Stimulated activated memory B cell treated with anti-CD40 and anti-IgM and Interleukin-4, amounts not matched to agents 10 μg/mL and 1 μg/mL and 100 μg/mL, for 72 hours (primary cell): ENCODE measurements around the gene POLR2H.
A peak's percentile ranks its signal among the peaks of the same experiment; 100 is the strongest.

Source experiments
- ATAC-seq: fragments of 150-1000 bp; cut with Tn5 transposase; 2 replicates; pipeline ENCODE4 v1.10.0; 2021
- H3K27ac Mint-ChIP-seq: one replicate; pipeline ENCODE4 v1.8.0; 2022; ENCODE audit warnings: mild to moderate bottlenecking, mixed read lengths
- H3K27me3 Mint-ChIP-seq: one replicate; pipeline ENCODE4 v1.8.0; 2022; ENCODE audit warnings: mixed read lengths
- H3K36me3 Mint-ChIP-seq: one replicate; pipeline ENCODE4 v1.8.0; 2022; ENCODE audit warnings: mixed read lengths
- H3K4me1 Mint-ChIP-seq: one replicate; pipeline ENCODE4 v1.8.0; 2022; ENCODE audit warnings: mixed read lengths
- H3K4me3 Mint-ChIP-seq: one replicate; pipeline ENCODE4 v1.8.0; 2022; ENCODE audit warnings: mild to moderate bottlenecking, moderate library complexity, mixed read lengths
- H3K9me3 Mint-ChIP-seq: one replicate; pipeline ENCODE4 v1.8.0; 2022; ENCODE audit warnings: mixed read lengths

The POLR2H gene

DNA sequence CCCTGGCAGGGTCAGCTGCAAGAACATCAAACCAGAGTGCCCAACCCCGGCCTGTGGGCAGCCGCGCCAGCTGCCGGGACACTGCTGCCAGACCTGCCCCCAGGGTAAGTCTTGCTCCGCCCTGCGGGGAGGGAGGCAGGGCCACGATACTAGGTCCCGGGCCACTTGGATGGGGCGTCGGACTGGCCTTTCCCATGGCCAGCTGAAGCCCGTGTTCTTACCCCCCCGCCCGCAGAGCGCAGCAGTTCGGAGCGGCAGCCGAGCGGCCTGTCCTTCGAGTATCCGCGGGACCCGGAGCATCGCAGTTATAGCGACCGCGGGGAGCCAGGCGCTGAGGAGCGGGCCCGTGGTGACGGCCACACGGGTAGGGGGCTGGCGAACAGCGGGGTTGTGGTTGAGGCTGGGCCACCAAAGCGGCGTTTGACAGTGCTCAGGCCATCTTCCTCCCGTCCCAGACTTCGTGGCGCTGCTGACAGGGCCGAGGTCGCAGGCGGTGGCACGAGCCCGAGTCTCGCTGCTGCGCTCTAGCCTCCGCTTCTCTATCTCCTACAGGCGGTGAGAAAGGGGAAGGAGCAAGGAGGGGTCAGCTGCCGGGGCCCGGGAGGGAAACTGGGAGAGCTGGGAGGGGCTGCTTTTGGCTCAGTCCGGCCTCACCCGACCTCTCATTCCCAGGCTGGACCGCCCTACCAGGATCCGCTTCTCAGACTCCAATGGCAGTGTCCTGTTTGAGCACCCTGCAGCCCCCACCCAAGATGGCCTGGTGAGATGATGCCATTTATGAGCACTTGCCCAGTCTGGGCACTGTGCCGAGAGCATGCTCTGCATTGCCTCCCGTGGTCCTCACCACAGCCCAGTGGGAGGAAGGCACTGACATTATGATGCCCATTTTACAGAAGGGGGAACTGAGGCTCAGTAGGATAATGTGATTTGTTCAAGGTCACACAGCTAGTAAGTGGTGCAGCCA is 20.0 kb downstream of the POLR2H start:
- peaks cover 14% of the 10 kb centered on the region for H3K4me1 Mint-ChIP-seq
- ATAC-seq, result no peak
- H3K9me3 Mint-ChIP-seq, result no peaks in the 10 kb centered on the region
- H3K4me3 Mint-ChIP-seq, result peak overlapping the region; percentile 46
- no peaks in the 10 kb centered on the region for H3K36me3 Mint-ChIP-seq
- no peak overlapping the region for H3K27ac Mint-ChIP-seq
- H3K27me3 Mint-ChIP-seq, result peaks cover 91% of the 10 kb centered on the region

GRCh38 chr3:184382326-184383032 is 21.0 kb downstream of the POLR2H start:
- no peaks in the 10 kb centered on the region for H3K36me3 Mint-ChIP-seq
- ATAC-seq, result no peak

GRCh38 chr3:184383033-184383740 is 21.7 kb downstream of the POLR2H start:
- Mint-ChIP-seq H3K36me3 (no peaks in the 10 kb centered on the region), H3K4me3 (no peak overlapping the region), H3K4me1 (peaks cover 14% of the 10 kb centered on the region), H3K9me3 (no peaks in the 10 kb centered on the region), H3K27ac (no peak overlapping the region), H3K27me3 (peaks cover 91% of the 10 kb centered on the region)
- ATAC-seq, result no peak

More at GRCh38 chr3:184382326-184383032, 21.0 kb downstream of the POLR2H start:
- Mint-ChIP-seq H3K9me3 (no peaks in the 10 kb centered on the region), H3K27ac (no peak overlapping the region), H3K4me1 (peaks cover 14% of the 10 kb centered on the region), H3K4me3 (no peak overlapping the region), H3K27me3 (peaks cover 91% of the 10 kb centered on the region)

DNA sequence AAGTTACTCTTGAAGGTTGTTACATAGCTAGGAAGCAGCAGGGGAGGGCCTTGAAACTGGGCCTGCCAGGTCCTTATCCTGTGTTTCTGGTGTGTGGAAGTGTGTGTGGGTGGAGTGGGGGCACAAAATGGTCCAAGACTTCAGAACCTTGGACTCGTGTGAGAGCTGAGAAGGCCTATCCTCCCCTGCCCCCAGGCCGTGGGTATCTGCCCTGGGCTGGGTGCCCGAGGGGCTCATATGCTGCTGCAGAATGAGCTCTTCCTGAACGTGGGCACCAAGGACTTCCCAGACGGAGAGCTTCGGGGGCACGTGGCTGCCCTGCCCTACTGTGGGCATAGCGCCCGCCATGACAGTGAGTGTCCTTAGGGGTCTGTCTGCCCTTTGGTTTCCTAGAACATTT is 22.8 kb downstream of the POLR2H start:
- H3K27ac Mint-ChIP-seq, result no peak overlapping the region
- peaks cover 14% of the 10 kb centered on the region for H3K4me1 Mint-ChIP-seq
- H3K36me3 Mint-ChIP-seq, result no peaks in the 10 kb centered on the region
- ATAC-seq, result no peak
- no peak overlapping the region for H3K4me3 Mint-ChIP-seq
- H3K9me3 Mint-ChIP-seq, result no peaks in the 10 kb centered on the region
- H3K27me3 Mint-ChIP-seq, result peaks cover 91% of the 10 kb centered on the region

DNA sequence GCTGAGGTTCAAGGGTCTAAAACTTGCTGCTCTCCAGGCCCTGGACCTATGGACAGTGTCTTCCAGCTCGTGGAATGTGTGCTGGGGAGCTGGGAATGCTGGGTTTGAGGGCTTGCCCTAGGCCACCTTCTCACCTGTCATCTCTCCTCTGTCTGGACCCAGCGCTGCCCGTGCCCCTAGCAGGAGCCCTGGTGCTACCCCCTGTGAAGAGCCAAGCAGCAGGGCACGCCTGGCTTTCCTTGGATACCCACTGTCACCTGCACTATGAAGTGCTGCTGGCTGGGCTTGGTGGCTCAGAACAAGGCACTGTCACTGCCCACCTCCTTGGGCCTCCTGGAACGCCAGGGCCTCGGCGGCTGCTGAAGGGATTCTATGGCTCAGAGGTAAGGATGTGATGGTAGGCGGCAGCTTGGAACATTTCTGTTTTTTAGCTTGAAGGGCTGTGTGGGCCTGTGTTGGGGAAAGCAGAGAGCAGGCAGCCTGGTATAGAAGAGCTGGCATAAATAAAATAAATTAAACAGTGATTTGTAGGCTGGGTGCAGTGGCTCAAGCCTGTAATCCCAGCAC is 23.4 kb downstream of the POLR2H start:
- ATAC-seq, result no peak
- H3K4me1 Mint-ChIP-seq, result peaks cover 14% of the 10 kb centered on the region
- no peak overlapping the region for H3K27ac Mint-ChIP-seq
- no peak overlapping the region for H3K4me3 Mint-ChIP-seq
- H3K36me3 Mint-ChIP-seq, result no peaks in the 10 kb centered on the region
- H3K27me3 Mint-ChIP-seq, result peaks cover 94% of the 10 kb centered on the region
- H3K9me3 Mint-ChIP-seq, result no peaks in the 10 kb centered on the region

DNA sequence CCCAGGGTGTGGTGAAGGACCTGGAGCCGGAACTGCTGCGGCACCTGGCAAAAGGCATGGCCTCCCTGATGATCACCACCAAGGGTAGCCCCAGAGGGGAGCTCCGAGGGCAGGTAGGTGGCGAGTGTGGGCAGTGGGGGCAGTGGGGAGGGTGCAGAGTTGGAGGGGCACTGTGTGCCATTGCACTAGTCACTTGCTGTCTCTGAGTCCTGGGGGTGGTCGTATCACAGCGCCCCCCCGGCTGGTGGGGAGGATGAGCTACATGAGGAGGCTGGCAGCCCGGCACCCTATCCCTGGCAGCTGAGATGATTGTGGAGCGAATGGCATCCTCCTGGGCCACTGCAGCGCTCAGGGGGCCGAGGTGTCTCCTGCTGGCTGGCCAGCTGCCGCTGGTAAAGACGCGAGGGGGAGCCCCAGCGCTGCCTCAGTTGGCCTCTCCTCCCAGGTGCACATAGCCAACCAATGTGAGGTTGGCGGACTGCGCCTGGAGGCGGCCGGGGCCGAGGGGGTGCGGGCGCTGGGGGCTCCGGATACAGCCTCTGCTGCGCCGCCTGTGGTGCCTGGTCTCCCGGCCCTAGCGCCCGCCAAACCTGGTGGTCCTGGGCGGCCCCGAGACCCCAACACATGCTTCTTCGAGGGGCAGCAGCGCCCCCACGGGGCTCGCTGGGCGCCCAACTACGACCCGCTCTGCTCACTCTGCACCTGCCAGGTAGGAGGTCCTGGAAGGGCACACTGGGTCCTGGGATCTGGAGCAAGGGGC is 24.7 kb downstream of the POLR2H start:
- peaks cover 7% of the 10 kb centered on the region for H3K4me1 Mint-ChIP-seq
- peak; percentile 5 for ATAC-seq
- peaks cover 100% of the 10 kb centered on the region for H3K27me3 Mint-ChIP-seq
- H3K36me3 Mint-ChIP-seq, result no peaks in the 10 kb centered on the region
- H3K4me3 Mint-ChIP-seq, result no peak overlapping the region
- no peaks in the 10 kb centered on the region for H3K9me3 Mint-ChIP-seq
- H3K27ac Mint-ChIP-seq, result no peak overlapping the region

GRCh38 chr3:184387174-184387714 is 25.7 kb downstream of the POLR2H start:
- H3K27me3 Mint-ChIP-seq, result peaks cover 100% of the 10 kb centered on the region

GRCh38 chr3:184388164-184388935 is 26.8 kb downstream of the POLR2H start:
- peak; percentile 7 for ATAC-seq
- Mint-ChIP-seq H3K4me1 (no peaks in the 10 kb centered on the region), H3K9me3 (no peaks in the 10 kb centered on the region), H3K27me3 (peaks cover 90% of the 10 kb centered on the region), H3K27ac (no peak overlapping the region), H3K36me3 (no peaks in the 10 kb centered on the region), H3K4me3 (no peak overlapping the region)

More at GRCh38 chr3:184387174-184387714, 25.7 kb downstream of the POLR2H start:
- Mint-ChIP-seq H3K27ac (no peak overlapping the region), H3K4me3 (no peak overlapping the region), H3K36me3 (no peaks in the 10 kb centered on the region), H3K4me1 (no peaks in the 10 kb centered on the region), H3K9me3 (no peaks in the 10 kb centered on the region)
- no peak for ATAC-seq

DNA sequence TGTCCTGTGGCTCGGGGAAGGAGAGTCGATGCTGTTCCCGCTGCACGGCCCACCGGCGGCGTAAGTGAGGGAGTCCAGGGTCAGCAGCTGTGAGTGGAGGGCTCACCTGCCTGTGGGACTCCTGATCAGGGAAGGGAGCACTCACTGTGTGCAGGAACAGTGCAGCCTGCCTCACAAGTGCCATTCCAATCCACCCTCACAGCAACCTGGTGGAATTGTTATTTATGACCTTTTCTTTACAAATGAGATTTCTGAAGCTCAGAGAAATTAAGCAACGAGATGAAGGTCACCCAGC is 27.4 kb downstream of the POLR2H start:
- ATAC-seq, result no peak
- no peak overlapping the region for H3K4me3 Mint-ChIP-seq
- no peak overlapping the region for H3K27ac Mint-ChIP-seq
- H3K9me3 Mint-ChIP-seq, result no peaks in the 10 kb centered on the region
- H3K4me1 Mint-ChIP-seq, result no peaks in the 10 kb centered on the region
- H3K36me3 Mint-ChIP-seq, result no peaks in the 10 kb centered on the region
- H3K27me3 Mint-ChIP-seq, result peaks cover 84% of the 10 kb centered on the region

- Mint-ChIP-seq H3K4me3 (no peak overlapping the region), H3K36me3 (no peaks in the 10 kb centered on the region), H3K4me1 (no peaks in the 10 kb centered on the region), H3K27ac (no peak overlapping the region), H3K9me3 (no peaks in the 10 kb centered on the region), H3K27me3 (peaks cover 79% of the 10 kb centered on the region)
- ATAC-seq, result no peak
Observed at GRCh38 chr3:184389384-184389783, 27.9 kb downstream of the POLR2H start.

GRCh38 chr3:184389935-184390528 is 28.5 kb downstream of the POLR2H start:
- no peaks in the 10 kb centered on the region for H3K4me1 Mint-ChIP-seq
- no peaks in the 10 kb centered on the region for H3K9me3 Mint-ChIP-seq
- peaks cover 73% of the 10 kb centered on the region for H3K27me3 Mint-ChIP-seq
- no peak overlapping the region for H3K4me3 Mint-ChIP-seq
- H3K27ac Mint-ChIP-seq, result no peak overlapping the region
- no peak for ATAC-seq
- H3K36me3 Mint-ChIP-seq, result no peaks in the 10 kb centered on the region

DNA sequence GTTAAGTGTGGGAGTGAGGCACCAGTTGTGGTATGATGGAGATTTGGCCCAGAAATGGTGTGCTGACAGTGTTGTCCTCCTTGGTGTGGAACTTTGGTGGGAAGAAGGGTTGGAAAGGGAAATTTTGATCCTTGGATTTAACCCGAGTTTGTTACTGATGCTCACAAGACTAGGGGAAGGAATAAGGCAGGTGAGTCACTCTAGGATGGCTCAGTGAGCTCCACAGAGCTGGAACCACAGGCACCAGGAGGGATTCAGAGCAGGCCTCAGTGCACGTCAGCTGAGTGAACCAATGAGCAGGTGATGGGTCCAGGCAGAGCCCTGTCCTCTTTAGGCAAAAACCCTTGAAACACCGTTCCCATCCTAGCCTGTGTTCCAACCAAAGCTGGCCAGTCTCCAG is 29.8 kb downstream of the POLR2H start:
- Mint-ChIP-seq H3K4me1 (no peaks in the 10 kb centered on the region), H3K9me3 (no peaks in the 10 kb centered on the region), H3K36me3 (no peaks in the 10 kb centered on the region), H3K4me3 (no peak overlapping the region), H3K27ac (no peak overlapping the region), H3K27me3 (peaks cover 60% of the 10 kb centered on the region)
- no peak for ATAC-seq

GRCh38 chr3:184395320-184395660 is 33.8 kb downstream of the POLR2H start:
- Mint-ChIP-seq H3K9me3 (no peaks in the 10 kb centered on the region), H3K27ac (no peak overlapping the region), H3K4me3 (no peak overlapping the region), H3K4me1 (no peaks in the 10 kb centered on the region), H3K27me3 (peaks cover 36% of the 10 kb centered on the region), H3K36me3 (no peaks in the 10 kb centered on the region)
- no peak for ATAC-seq
